Measurements from ENCODE around the gene SLC26A9. TPM values are rescaled to one million over a fixed set of nuclear protein-coding genes. Genes with fewer than 3 reads are reported as not detected.

Gene SLC26A9
- total RNA-seq, 2 donors from 2014 or later = 24.4 to 35.4 TPM

- no peaks in the 10 kb centered on the region for H3K27me3 ChIP-seq
- TF ChIP-seq CTCF (IDR thresholded peaks at IDR 0.05) = no peak
- no peak overlapping the region for H3K4me3 ChIP-seq
- no peaks in the 10 kb centered on the region for H3K9me3 ChIP-seq
- H3K36me3 ChIP-seq = no peaks in the 10 kb centered on the region
- H3K4me1 ChIP-seq = peaks cover 0 to 27% of the 10 kb centered on the region in 2 donors
- no peak overlapping the region for H3K27ac ChIP-seq
- no peak for DNase-seq (ENCODE audit: low spot score)
Measured at GRCh38 chr1:205922806-205923205, 20.4 kb downstream of the SLC26A9 start.

GRCh38 chr1:205922314-205922713 lies 20.9 kb downstream of the SLC26A9 start:
- Histone ChIP-seq H3K4me3 (no peak overlapping the region), H3K27ac (no peak overlapping the region), H3K27me3 (no peaks in the 10 kb centered on the region), H3K4me1 (peaks cover 0 to 29% of the 10 kb centered on the region in 2 donors), H3K9me3 (no peaks in the 10 kb centered on the region), H3K36me3 (no peaks in the 10 kb centered on the region)
- TF ChIP-seq CTCF (IDR thresholded peaks at IDR 0.05) = no peak
- DNase-seq (ENCODE audit: low spot score) = no peak

GRCh38 chr1:205921570-205921909 lies 21.7 kb downstream of the SLC26A9 start:
- Histone ChIP-seq H3K27me3 (no peaks in the 10 kb centered on the region), H3K4me3 (no peak overlapping the region), H3K9me3 (no peaks in the 10 kb centered on the region), H3K36me3 (no peaks in the 10 kb centered on the region), H3K27ac (no peak overlapping the region), H3K4me1 (peaks cover 0 to 32% of the 10 kb centered on the region in 2 donors)
- DNase-seq (ENCODE audit: low spot score) = no peak
- TF ChIP-seq CTCF (IDR thresholded peaks at IDR 0.05) = no peak

GRCh38 chr1:205920861-205921569 lies 22.2 kb downstream of the SLC26A9 start:
- Histone ChIP-seq H3K27me3 (no peaks in the 10 kb centered on the region), H3K4me1 (peaks cover 0 to 32% of the 10 kb centered on the region in 2 donors), H3K27ac (peak overlapping the region; percentile 83 to 94), H3K36me3 (no peaks in the 10 kb centered on the region), H3K9me3 (no peaks in the 10 kb centered on the region), H3K4me3 (no peak overlapping the region)
- DNase-seq (ENCODE audit: low spot score) = peak; percentile 52
- TF ChIP-seq CTCF (IDR thresholded peaks at IDR 0.05) = no peak

- peaks cover 0 to 38% of the 10 kb centered on the region in 2 donors for H3K4me1 ChIP-seq
- peak overlapping the region; percentile 28 to 29 for H3K4me3 ChIP-seq
- TF ChIP-seq CTCF (IDR thresholded peaks at IDR 0.05) = no peak
- DNase-seq (ENCODE audit: low spot score) = peak; percentile 72
- peak overlapping the region; percentile 83 to 94 for H3K27ac ChIP-seq
- no peaks in the 10 kb centered on the region for H3K36me3 ChIP-seq
- H3K27me3 ChIP-seq = no peaks in the 10 kb centered on the region
- H3K9me3 ChIP-seq = no peaks in the 10 kb centered on the region
Measured at GRCh38 chr1:205920159-205920558, 23.1 kb downstream of the SLC26A9 start.
